ENCODE results near the gene KRT20.

DNA sequence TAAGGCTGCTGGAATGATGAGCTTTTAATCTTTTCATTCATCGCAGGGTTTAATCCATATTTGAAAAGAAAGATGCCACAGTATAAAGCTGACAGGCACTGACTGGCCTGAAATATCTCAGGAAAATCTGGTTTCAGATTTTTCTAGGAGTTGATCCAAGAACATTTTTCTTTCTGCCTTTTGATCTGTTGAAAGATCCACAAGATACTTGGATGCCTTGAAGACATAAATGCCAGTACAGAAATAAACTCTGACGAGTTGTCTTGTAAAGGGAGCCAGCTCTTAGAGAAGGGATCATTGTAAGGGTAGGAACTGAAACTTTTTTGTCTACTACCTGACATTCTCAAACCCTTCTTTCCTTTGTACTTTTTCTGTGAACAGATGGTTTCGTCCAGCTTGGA lies 25.4 kb upstream of the KRT20 start:
- TF ChIP-seq CTCF (conservative IDR thresholded peaks at IDR 0.05; ENCODE audit: low read depth, low read length) (no peak), EZH2 (IDR thresholded peaks at IDR 0.05; ENCODE audit: borderline replicate concordance, low read depth, low read length, poor library complexity, severe bottlenecking) (no peak)
